ENCODE results near the gene CYP2A13.
"Not testable (repeated sequence)": the region's sequence is repeated elsewhere in the genome, so short reads cannot be mapped to it uniquely, and the experiment has no call there.

The CYP2A13 gene, protein sequence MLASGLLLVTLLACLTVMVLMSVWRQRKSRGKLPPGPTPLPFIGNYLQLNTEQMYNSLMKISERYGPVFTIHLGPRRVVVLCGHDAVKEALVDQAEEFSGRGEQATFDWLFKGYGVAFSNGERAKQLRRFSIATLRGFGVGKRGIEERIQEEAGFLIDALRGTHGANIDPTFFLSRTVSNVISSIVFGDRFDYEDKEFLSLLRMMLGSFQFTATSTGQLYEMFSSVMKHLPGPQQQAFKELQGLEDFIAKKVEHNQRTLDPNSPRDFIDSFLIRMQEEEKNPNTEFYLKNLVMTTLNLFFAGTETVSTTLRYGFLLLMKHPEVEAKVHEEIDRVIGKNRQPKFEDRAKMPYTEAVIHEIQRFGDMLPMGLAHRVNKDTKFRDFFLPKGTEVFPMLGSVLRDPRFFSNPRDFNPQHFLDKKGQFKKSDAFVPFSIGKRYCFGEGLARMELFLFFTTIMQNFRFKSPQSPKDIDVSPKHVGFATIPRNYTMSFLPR

GRCh38 chr19:41088151-41088550, at the start of gene CYP2A13:
CYP2A13 (plus strand) TSS chr19:41088451; CDS start chr19:41088472, 21 bp downstream.
- no peak within 1 kb of the TSS for H3K27ac ChIP-seq
- TF ChIP-seq ZFX (IDR thresholded peaks at IDR 0.05), result no peak
- TF ChIP-seq, protein P1, sequence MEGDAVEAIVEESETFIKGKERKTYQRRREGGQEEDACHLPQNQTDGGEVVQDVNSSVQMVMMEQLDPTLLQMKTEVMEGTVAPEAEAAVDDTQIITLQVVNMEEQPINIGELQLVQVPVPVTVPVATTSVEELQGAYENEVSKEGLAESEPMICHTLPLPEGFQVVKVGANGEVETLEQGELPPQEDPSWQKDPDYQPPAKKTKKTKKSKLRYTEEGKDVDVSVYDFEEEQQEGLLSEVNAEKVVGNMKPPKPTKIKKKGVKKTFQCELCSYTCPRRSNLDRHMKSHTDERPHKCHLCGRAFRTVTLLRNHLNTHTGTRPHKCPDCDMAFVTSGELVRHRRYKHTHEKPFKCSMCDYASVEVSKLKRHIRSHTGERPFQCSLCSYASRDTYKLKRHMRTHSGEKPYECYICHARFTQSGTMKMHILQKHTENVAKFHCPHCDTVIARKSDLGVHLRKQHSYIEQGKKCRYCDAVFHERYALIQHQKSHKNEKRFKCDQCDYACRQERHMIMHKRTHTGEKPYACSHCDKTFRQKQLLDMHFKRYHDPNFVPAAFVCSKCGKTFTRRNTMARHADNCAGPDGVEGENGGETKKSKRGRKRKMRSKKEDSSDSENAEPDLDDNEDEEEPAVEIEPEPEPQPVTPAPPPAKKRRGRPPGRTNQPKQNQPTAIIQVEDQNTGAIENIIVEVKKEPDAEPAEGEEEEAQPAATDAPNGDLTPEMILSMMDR (conservative IDR thresholded peaks at IDR 0.05), result no peak

- H3K27ac ChIP-seq, result no peak overlapping the region
- TF ChIP-seq, protein P1 (conservative IDR thresholded peaks at IDR 0.05), result no peak
- no peak for TF ChIP-seq ZFX (IDR thresholded peaks at IDR 0.05)
Observed at GRCh38 chr19:41039806-41040205, 48.4 kb upstream of the CYP2A13 start.

DNA sequence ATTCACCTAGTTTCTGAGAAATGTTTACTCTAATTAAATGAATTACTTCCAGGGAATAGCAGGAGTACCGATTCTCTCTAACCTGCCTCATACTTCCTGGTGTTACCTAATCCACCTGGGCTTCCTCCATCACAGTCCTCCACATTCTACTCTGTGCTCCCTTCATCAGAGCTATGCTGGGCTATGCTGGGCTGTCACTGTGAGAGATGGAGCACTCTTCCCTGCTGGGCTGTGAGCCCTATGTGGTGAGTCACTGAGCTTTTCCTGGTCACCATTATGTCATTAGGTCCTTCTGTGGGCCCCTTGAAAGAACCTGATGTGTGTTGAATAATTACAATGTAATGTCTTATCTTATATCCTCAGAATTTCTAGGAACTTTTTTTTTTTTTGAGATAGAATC, 43.2 kb upstream of the CYP2A13 start:
- not testable (repeated sequence) for H3K27ac ChIP-seq

GRCh38 chr19:41050426-41050825, 37.8 kb upstream of the CYP2A13 start:
- no peak overlapping the region for H3K27ac ChIP-seq
- no peak for TF ChIP-seq ZFX (IDR thresholded peaks at IDR 0.05)

DNA sequence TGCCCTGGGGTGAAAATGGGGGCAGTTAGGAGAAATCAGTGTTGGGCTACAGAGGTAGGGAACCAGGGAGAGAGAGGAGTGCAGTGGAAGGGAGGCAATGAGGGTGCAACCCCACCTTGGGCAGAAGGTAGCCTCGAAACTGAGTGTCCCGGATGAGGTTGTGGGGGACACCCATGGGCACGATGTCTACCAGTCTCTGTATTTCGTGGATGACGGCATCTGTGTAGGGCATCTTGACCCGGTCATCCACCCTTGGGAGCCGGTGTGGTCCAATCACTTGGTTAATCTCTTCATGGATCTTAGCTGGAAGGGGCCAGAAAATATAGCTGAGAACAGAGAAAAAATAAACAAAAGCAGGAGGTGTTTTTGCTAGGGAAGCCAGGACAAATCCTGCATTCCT, 36.1 kb upstream of the CYP2A13 start:
- not testable (repeated sequence) for H3K27ac ChIP-seq

DNA sequence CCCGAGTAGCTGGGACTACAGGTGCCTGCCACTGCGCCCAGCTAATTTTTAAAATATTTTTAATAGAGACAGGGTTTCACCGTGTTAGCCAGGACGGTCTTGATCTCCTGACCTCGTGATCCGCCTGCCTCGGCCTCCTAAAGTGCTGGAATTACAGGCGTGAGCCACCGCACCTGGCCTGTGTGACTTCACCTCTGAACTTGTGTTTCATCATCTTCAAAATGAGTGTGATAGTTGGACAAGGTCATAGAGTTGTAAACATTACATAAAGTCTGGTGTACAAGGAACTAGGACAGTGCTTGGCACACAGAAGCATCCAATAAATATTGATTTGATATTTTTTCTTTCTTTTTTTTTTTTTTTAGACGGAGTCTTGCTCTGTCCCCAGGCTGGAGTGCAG, 34.9 kb upstream of the CYP2A13 start:
- not testable (repeated sequence) for H3K27ac ChIP-seq

- H3K27ac ChIP-seq, result no peak overlapping the region
- TF ChIP-seq ZFX (IDR thresholded peaks at IDR 0.05), result no peak
- TF ChIP-seq, protein P1 (conservative IDR thresholded peaks at IDR 0.05), result no peak
Observed at GRCh38 chr19:41064974-41065569, 23.2 kb upstream of the CYP2A13 start.

DNA sequence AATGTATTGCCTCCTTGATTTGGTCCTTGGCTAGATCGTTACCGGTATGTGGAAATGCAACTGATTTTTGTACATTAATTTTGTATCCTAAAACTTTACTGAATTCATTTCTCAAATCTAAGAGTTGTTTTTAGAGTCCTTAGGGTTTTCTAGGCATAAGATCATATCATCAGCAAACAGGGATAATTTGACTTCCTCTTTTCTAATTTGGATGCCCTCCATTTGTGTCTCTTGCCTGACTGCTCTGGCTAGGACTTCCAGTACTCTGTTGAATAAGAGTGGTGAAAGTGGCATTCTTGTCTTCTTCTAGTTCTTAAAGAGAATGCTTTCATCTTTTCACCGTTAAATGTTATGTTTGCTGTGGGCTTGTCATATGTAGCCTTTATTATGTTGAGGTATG, 12.0 kb upstream of the CYP2A13 start:
- H3K27ac ChIP-seq, result no peak overlapping the region

GRCh38 chr19:41083516-41083915, 4.7 kb upstream of the CYP2A13 start:
- H3K27ac ChIP-seq, result no peak overlapping the region
- TF ChIP-seq, protein P1 (conservative IDR thresholded peaks at IDR 0.05), result no peak
- no peak for TF ChIP-seq ZFX (IDR thresholded peaks at IDR 0.05)

More for the DNA sequence above, 12.0 kb upstream of the CYP2A13 start:
- no peak for TF ChIP-seq ZFX (IDR thresholded peaks at IDR 0.05)
- TF ChIP-seq, protein P1 (conservative IDR thresholded peaks at IDR 0.05), result no peak
